Endodermal cell (in vitro differentiated cells): Measurements from ENCODE around the gene SFSWAP. TPM values are rescaled to one million over a fixed set of nuclear protein-coding genes. Genes with fewer than 3 reads are reported as not detected.

Experiments
- DNase-seq: peaks from one replicate; pipeline ENCODE4 v3.0.0-alpha.2; 2017
- H3K27ac ChIP-seq: 2 replicates; pipeline ENCODE4 v1.5.1; 2013; ENCODE audit warnings: mild to moderate bottlenecking, low read depth, low read length, moderate library complexity
- H3K27me3 ChIP-seq: 2 replicates; pipeline ENCODE4 v1.6.1; 2013; ENCODE audit warnings: mild to moderate bottlenecking, low read length, moderate library complexity; ENCODE audit not compliant: insufficient read depth, control insufficient read depth, poor library complexity, severe bottlenecking
- H3K36me3 ChIP-seq: 2 replicates; pipeline ENCODE4 v1.7.0; 2013; ENCODE audit warnings: mild to moderate bottlenecking, low read length, moderate library complexity; ENCODE audit not compliant: control insufficient read depth, insufficient read depth
- H3K4me1 ChIP-seq: one replicate; pipeline ENCODE4 v1.7.0; 2013; ENCODE audit warnings: low read length; ENCODE audit not compliant: control insufficient read depth, insufficient read depth
- H3K4me3 ChIP-seq: 2 replicates; pipeline ENCODE4 v1.5.1; 2013; ENCODE audit warnings: mild to moderate bottlenecking, low read length, moderate library complexity
- H3K9ac ChIP-seq: 2 replicates; pipeline ENCODE4 v1.6.1; 2013; ENCODE audit warnings: mild to moderate bottlenecking, low read length, moderate library complexity; ENCODE audit not compliant: poor library complexity, severe bottlenecking; ENCODE audit errors: extremely low read depth
- H3K9me3 ChIP-seq: 2 replicates; pipeline ENCODE4 v1.6.1; 2013; ENCODE audit warnings: mild to moderate bottlenecking, low read length, moderate library complexity; ENCODE audit not compliant: control insufficient read depth
- H3K27ac Mint-ChIP-seq: 2 replicates; pipeline ENCODE4 v1.8.0; 2020; ENCODE audit warnings: mixed read lengths
- H3K27me3 Mint-ChIP-seq: 2 replicates; pipeline ENCODE4 v1.8.0; 2021; ENCODE audit warnings: mild to moderate bottlenecking, mixed read lengths; ENCODE audit not compliant: insufficient read depth
- H3K36me3 Mint-ChIP-seq: 2 replicates; pipeline ENCODE4 v1.8.0; 2020; ENCODE audit warnings: low read depth, mixed read lengths
- H3K4me1 Mint-ChIP-seq: 2 replicates; pipeline ENCODE4 v1.8.0; 2020; ENCODE audit warnings: mixed read lengths
- H3K4me3 Mint-ChIP-seq: 2 replicates; pipeline ENCODE4 v1.8.0; 2020; ENCODE audit warnings: mild to moderate bottlenecking, moderate library complexity, mixed read lengths
- H3K9me3 Mint-ChIP-seq: 2 replicates; pipeline ENCODE4 v1.8.0; 2020; ENCODE audit warnings: mild to moderate bottlenecking, mixed read lengths
- WGBS, 2 experiments: methylation state at CpG; one replicate each; pipeline versions ENCODE4 v1.1.5 to v1.1.7; 2013; ENCODE audit warnings: missing lambda C conversion rate in 2 of 2, mixed read lengths in 1 of 2; ENCODE audit not compliant: insufficient coverage in 1 of 2, insufficient read length in 1 of 2; 5-methylcytosine and 5-hydroxymethylcytosine counted together
- total RNA-seq, 2 donors: library from RNA; stranded (reverse); fragmentation: NEBNext Ultra II Directional in 1 of 2; extraction: Animal tissue kit (Norgen Biotek cat#: 25700) in 1 of 2; gene quantifications; 2 replicates in 1 of 2; 3 replicates in 1 of 2; pipeline ENCODE4 v1.2.1, GENCODE V29; 2021
- TF ChIP-seq, protein P1 (sequence below): fragments of 200-600 bp; sonication (generic); conservative IDR thresholded peaks from 2 replicates; pipeline ENCODE4 v1.5.0; 2021; ENCODE audit warnings: antibody characterized with exemption, mild to moderate bottlenecking

SFSWAP gene
- total RNA-seq, 2 donors from 2014 or later: 50.0 to 52.3 TPM

GRCh38 chr12:131732996-131733615 is 22.2 kb downstream of the SFSWAP start:
- Mint-ChIP-seq H3K9me3 (no peaks in the 10 kb centered on the region), H3K36me3 (peaks cover 74% of the 10 kb centered on the region), H3K27ac (no peak overlapping the region), H3K4me1 (peaks cover 24% of the 10 kb centered on the region), H3K4me3 (no peak overlapping the region), H3K27me3 (no peaks in the 10 kb centered on the region)
- no peak overlapping the region for H3K27ac ChIP-seq
- peaks cover 90% of the 10 kb centered on the region for H3K36me3 ChIP-seq
- no peak overlapping the region for H3K4me3 ChIP-seq
- H3K4me1 ChIP-seq: peaks cover 4% of the 10 kb centered on the region
- DNase-seq: peak; percentile 38
- H3K27me3 ChIP-seq: no peaks in the 10 kb centered on the region
- 93% methylated on average over 18 to 21 of the region's 21 CpGs for WGBS, 2 experiments
- no peaks in the 10 kb centered on the region for H3K9me3 ChIP-seq
- TF ChIP-seq, protein P1, sequence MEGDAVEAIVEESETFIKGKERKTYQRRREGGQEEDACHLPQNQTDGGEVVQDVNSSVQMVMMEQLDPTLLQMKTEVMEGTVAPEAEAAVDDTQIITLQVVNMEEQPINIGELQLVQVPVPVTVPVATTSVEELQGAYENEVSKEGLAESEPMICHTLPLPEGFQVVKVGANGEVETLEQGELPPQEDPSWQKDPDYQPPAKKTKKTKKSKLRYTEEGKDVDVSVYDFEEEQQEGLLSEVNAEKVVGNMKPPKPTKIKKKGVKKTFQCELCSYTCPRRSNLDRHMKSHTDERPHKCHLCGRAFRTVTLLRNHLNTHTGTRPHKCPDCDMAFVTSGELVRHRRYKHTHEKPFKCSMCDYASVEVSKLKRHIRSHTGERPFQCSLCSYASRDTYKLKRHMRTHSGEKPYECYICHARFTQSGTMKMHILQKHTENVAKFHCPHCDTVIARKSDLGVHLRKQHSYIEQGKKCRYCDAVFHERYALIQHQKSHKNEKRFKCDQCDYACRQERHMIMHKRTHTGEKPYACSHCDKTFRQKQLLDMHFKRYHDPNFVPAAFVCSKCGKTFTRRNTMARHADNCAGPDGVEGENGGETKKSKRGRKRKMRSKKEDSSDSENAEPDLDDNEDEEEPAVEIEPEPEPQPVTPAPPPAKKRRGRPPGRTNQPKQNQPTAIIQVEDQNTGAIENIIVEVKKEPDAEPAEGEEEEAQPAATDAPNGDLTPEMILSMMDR: no peak
- H3K9ac ChIP-seq: no peak overlapping the region

GRCh38 chr12:131733874-131734273 is 23.0 kb downstream of the SFSWAP start:
- peaks cover 90% of the 10 kb centered on the region for H3K36me3 ChIP-seq
- Mint-ChIP-seq H3K4me3 (no peak overlapping the region), H3K27ac (no peak overlapping the region), H3K9me3 (no peaks in the 10 kb centered on the region), H3K36me3 (peaks cover 72% of the 10 kb centered on the region), H3K4me1 (peaks cover 22% of the 10 kb centered on the region), H3K27me3 (no peaks in the 10 kb centered on the region)
- 75 to 92% methylated on average over 5 to 10 of the region's 10 CpGs for WGBS, 2 experiments
- peak; percentile 42 for DNase-seq
- no peak overlapping the region for H3K9ac ChIP-seq
- no peaks in the 10 kb centered on the region for H3K27me3 ChIP-seq
- TF ChIP-seq, protein P1: no peak
- peaks cover 4% of the 10 kb centered on the region for H3K4me1 ChIP-seq
- no peak overlapping the region for H3K27ac ChIP-seq
- no peak overlapping the region for H3K4me3 ChIP-seq
- H3K9me3 ChIP-seq: no peaks in the 10 kb centered on the region

GRCh38 chr12:131734336-131735152 is 23.7 kb downstream of the SFSWAP start:
- Mint-ChIP-seq H3K4me3 (no peak overlapping the region), H3K4me1 (peaks cover 17% of the 10 kb centered on the region), H3K9me3 (no peaks in the 10 kb centered on the region), H3K27ac (no peak overlapping the region), H3K27me3 (no peaks in the 10 kb centered on the region), H3K36me3 (peaks cover 70% of the 10 kb centered on the region)
- peak; percentile 47 for DNase-seq
- H3K9me3 ChIP-seq: no peaks in the 10 kb centered on the region
- 95 to 97% methylated on average over 13 to 30 of the region's 30 CpGs for WGBS, 2 experiments
- H3K9ac ChIP-seq: no peak overlapping the region
- H3K4me1 ChIP-seq: peaks cover 1% of the 10 kb centered on the region
- no peak overlapping the region for H3K27ac ChIP-seq
- peaks cover 88% of the 10 kb centered on the region for H3K36me3 ChIP-seq
- H3K27me3 ChIP-seq: no peaks in the 10 kb centered on the region
- no peak overlapping the region for H3K4me3 ChIP-seq
- TF ChIP-seq, protein P1: no peak
